ENCODE data around the gene MIB1.

GRCh38 chr18:21742315-21742687 lies 1.7 kb downstream of the MIB1 start:
- TF ChIP-seq CTCF (conservative IDR thresholded peaks at IDR 0.05; ENCODE audit: low read depth in 2 of 2) (no peak), REST (IDR thresholded peaks at IDR 0.05; ENCODE audit: unreplicated experiment) (no peak), JUNB (IDR thresholded peaks at IDR 0.05; ENCODE audit: unreplicated experiment) (no peak), POLR2AphosphoS5 (IDR thresholded peaks at IDR 0.05; ENCODE audit: low read depth) (no peak), EZH2 (IDR thresholded peaks at IDR 0.05; ENCODE audit: low read depth, unreplicated experiment) (no peak), EZH2phosphoT487 (IDR thresholded peaks at IDR 0.05; ENCODE audit: unreplicated experiment) (no peak), STAT1 (IDR thresholded peaks at IDR 0.05; ENCODE audit: unreplicated experiment) (no peak)

Data from GM23338 (cell line).